IPS DF 19.7 (cell line): ENCODE data around the gene SGO2.
A peak's percentile ranks its signal among the peaks of the same experiment; 100 is the strongest.

ENCODE experiments used
- DNase-seq: peaks from one replicate; pipeline ENCODE4 v3.0.0-alpha.2; 2013; ENCODE audit warnings: low read depth, low spot score

Gene SGO2

GRCh38 chr2:200525882-200526651, at the start of gene SGO2:
Gene SGO2 (plus strand): TSS chr2:200526207. CDS start chr2:200532976, 6,769 bp downstream.
- peak; percentile 89 for DNase-seq

- DNase-seq: no peak
These were observed 49.2 kb upstream of the SGO2 start for GRCh38 chr2:200476836-200477235.

- DNase-seq: no peak
These were observed 48.3 kb upstream of the SGO2 start for GRCh38 chr2:200477667-200478131.

- no peak for DNase-seq
These were observed 46.2 kb upstream of the SGO2 start for GRCh38 chr2:200479692-200480265.

- no peak for DNase-seq
These were observed 43.8 kb upstream of the SGO2 start for GRCh38 chr2:200482194-200482593.

- peak; percentile 48 for DNase-seq
These were observed 42.2 kb upstream of the SGO2 start for GRCh38 chr2:200483729-200484198.

GRCh38 chr2:200484934-200485333, 41.1 kb upstream of the SGO2 start:
- no peak for DNase-seq

GRCh38 chr2:200486529-200486928, 39.5 kb upstream of the SGO2 start:
- no peak for DNase-seq

GRCh38 chr2:200488169-200488568, 37.8 kb upstream of the SGO2 start:
- no peak for DNase-seq

GRCh38 chr2:200490001-200490400, 36.0 kb upstream of the SGO2 start:
- DNase-seq: no peak

- DNase-seq: no peak
These were observed 33.4 kb upstream of the SGO2 start for GRCh38 chr2:200492656-200493055.

GRCh38 chr2:200494048-200494447, 32.0 kb upstream of the SGO2 start:
- DNase-seq: no peak

- no peak for DNase-seq
These were observed 29.3 kb upstream of the SGO2 start for GRCh38 chr2:200496696-200497095.

- no peak for DNase-seq
These were observed 27.4 kb upstream of the SGO2 start for GRCh38 chr2:200498402-200499162.

- DNase-seq: no peak
These were observed 23.8 kb upstream of the SGO2 start for GRCh38 chr2:200502196-200502595.

- no peak for DNase-seq
These were observed 19.3 kb upstream of the SGO2 start for GRCh38 chr2:200506679-200507078.

GRCh38 chr2:200507179-200507578, 18.8 kb upstream of the SGO2 start:
- DNase-seq: no peak

- DNase-seq: no peak
These were observed 16.8 kb upstream of the SGO2 start for GRCh38 chr2:200509235-200509611.

- peak; percentile 61 for DNase-seq
These were observed 16.2 kb upstream of the SGO2 start, which contains the start of gene KCTD18 for GRCh38 chr2:200509612-200510433. Gene KCTD18 (minus strand): TSS chr2:200510068. CDS start chr2:200507016, 3,052 bp downstream.

- no peak for DNase-seq
These were observed 10.9 kb upstream of the SGO2 start for GRCh38 chr2:200515155-200515554.

GRCh38 chr2:200523158-200523557, 2.8 kb upstream of the SGO2 start:
- DNase-seq: no peak
